GM19240 (cell line): ENCODE data around the gene N4BP3.

Source experiments
- DNase-seq: peaks from one replicate; pipeline ENCODE4 v3.0.0; 2011; ENCODE audit warnings: low spot score; ENCODE audit not compliant: insufficient read length

N4BP3 gene

DNA sequence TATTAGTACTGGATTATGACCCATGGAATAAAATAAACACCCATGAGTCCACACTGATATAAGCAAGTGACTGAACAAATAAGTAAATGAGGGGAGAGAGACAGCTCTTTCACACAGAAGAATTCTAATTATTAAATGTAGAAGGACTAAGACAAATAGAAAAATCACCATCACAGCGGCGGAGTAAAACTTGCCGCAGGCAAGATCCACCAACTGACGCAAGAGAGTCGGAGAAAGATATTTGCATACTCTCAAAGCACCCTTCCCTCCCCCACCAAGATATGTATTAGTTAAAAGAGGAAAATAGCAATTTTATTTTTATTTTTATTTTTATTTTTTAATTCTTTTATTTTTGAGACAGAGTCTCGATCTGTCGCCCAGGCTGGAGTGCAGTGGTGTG is 14.6 kb upstream of the N4BP3 start:
- no peak for DNase-seq

DNA sequence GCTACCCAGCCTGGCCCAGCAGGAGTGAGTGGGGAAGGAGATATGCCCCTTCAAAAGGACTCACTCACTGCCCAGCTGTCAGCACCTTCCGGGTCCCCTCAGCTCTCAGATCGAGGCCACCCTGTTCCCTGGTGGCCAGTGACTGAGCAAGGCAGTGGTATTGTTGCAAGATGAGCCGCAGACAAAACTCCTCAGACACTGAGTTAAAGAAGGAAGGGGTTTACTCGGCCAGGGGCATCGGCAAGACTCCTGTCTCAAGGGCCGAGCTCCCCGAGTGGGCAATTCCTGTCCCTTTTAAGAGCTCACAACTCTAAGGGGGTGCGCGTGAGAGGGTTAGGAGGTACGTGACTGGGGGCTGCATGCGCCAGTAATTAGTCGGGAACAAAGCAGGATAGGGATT is 9.7 kb upstream of the N4BP3 start:
- DNase-seq, result no peak

DNA sequence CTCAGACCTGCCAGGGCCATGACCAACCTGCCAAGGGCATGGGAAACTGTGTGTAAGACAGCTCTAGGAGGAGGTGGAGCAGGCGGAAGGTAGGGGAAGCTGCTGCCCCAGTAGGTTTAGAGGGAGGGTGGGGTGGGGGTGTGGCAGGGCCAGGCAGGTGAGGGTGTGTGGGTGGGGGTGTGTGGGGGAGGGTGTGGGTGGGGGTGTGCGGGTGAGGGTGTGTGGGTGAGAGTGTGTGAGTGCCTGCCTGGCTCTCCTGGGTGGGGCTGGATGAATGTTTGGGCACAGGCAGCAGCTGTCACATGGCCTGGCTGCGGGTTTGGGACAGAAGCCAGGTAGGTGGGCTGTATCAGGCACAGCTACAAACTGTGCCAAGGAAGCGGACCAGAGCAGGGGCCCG is 8.8 kb upstream of the N4BP3 start:
- no peak for DNase-seq

DNA sequence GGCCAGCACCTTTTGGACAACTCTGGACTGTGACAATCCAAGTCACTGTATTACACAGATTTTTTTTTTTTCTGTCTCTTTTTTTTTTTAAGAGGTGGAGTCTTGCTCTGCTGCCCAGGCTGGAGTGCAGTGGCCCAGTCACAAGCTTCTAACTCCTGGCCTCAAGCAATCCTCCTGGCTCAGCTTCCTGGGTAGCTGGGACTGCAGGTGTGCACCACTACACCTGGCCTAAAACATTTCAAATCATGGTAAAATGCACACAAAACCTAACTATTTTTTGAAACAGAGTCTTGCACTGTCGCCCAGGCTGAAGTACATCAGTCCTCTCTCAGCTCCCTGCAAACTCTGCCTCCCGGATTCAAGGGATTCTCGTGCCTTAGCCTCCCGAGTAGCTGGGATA is 7.2 kb upstream of the N4BP3 start:
- DNase-seq, result no peak

DNA sequence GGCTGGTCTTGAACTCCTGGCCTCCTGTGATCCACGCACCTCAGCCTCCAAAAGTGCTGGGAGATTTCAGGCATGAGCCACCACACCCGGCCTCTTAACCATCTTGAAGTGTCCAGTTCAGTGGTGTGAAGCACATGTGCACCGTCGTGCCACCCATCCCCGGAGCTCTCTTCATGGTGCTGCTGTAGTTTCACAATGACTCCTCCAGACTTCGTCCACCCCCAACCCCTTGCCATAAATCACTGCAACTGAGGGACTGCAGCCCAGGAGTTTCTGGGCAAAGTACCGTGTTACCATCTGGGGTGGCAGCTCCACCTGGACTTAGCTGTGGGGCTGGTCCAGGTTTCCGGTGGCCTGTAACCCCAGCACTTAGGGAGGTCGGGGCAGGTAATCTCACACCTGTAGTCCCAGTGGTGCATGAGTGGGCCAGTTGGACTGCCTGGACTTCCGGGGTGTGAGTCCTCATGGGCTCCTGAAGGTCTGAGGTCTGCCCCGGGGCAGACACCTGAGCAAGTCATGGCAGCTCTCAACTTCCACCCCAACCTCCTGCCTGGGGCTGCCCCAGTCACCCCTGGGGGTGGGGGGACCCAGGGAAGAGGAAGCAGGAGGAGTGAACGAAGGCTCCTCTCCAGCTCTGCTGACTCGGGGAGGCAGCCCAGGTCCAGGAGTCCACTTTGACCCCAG is 6.6 kb upstream of the N4BP3 start:
- DNase-seq, result no peak

DNA sequence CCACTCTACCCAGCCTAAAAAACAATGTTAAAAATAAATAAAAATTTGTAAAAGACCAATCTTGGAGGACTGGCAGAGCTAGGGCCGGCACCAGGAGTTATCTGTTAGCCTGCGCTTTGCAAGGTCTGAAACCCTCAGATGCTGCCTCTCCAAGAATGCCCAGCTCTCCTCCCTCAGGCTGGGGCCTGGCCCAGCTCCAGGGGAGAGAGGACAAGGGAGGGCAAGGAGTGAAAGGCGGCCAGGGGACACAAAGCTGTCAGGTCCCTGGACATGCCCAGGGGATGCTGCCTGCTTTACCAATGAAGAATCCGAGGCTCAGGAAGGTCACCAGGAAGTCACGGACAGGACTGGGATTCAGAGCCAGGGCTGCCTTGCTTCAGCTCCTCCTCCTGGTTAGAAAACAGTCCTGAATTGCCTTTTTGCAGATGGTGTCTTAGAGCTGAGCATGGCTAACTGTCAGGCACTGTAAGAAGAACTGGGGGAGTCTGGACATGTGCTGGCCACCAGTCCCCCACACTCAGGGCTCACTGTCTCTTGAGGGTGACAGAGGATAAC is 5.5 kb upstream of the N4BP3 start:
- DNase-seq, result no peak

DNA sequence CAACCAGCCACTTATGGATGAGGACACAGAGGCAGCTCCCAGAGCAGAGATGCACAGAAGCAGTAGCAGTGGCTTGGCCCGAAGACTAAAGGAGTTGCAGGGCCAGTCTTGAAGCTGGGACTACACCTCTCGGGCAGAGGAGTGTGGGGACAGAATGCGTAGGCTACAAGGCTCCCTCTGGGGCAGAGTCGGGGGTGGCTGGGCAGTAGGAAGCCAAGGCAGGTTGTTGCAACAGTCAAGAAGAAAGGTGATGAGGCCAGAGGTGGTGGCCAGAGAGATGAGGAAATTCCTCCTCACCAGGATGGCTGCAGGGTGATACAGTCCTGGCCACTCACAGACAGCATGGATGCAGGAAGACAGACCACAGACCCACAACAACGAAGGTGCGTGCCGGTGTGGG is 4.9 kb upstream of the N4BP3 start:
- DNase-seq, result no peak

DNA sequence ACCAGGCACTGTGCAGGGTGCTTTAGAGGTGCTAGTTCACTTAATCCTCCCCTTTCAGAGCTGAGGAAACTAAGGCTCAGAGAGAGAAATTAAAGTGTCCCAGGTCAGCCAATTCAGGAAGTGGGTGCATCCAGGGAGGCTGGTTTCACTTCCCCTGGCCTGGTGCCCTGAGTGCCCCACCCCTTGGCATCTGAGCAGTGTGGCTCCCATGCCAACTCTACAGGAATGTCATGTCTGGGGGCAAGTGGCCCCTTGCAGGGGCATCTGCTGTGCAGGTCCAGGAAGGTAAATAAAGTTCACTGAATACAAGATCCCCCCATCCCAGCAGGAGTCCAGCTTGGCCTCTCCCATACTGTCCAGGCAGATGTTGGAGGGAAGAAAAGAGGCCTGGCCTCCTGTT is 4.4 kb upstream of the N4BP3 start:
- DNase-seq, result no peak

DNA sequence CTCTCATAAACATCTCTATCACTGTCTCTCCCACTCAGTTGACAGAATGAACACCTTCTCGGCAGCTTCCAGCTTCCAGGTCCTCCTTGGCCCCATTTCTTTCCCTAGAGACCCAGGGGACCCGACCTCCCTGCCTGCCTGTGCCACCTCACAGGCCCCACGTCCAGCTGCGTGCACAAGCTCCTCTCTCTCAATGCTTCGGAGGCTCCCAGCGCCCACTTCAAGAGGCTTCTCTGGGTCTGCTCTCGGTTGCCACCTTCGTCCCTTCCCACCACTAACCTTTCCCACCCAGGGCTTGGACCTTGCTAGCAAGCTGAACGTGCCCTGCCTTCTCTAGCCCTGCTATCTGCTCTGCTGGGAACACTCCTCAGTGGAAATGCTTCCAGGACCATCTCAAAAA is 2.8 kb upstream of the N4BP3 start:
- no peak for DNase-seq

DNA sequence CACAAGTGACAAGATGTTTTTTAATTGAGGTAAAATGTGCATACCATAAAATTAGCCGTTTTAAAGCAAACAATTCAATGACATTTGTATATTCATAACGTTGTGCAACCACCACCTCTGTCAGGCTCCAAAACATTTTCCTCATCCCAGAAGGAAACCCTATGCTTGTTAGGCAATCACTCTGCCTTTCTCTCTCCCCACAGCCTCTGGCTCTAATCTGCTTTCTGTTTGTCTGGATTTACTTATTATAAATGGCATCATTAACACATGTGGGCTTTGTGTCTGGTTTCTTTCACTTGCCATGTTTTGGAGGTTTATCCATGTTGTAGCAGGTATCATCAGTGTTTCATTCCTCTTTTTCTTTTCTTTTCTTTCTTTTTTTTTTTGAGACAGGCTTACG is 1.4 kb upstream of the N4BP3 start:
- DNase-seq, result no peak

DNA sequence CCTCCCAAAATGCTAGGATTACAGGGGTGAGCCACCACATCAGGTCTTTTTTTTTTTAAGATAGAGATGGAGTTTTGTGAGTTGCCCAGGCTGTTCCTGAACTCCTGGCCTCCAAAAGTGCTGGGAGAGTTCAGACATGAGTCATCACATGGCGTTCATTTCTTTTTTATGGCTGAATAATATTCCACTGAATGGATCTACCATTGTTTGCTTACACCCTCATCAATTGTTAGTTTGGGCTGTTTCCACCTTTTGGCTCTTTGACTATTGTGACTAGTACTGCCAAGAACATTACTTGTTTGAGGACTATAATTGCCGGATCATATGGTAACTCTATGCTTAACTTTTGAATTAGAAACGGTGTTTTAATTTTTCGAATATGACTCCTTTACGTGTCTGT is 787 bp upstream of the N4BP3 start:
- DNase-seq, result no peak

DNA sequence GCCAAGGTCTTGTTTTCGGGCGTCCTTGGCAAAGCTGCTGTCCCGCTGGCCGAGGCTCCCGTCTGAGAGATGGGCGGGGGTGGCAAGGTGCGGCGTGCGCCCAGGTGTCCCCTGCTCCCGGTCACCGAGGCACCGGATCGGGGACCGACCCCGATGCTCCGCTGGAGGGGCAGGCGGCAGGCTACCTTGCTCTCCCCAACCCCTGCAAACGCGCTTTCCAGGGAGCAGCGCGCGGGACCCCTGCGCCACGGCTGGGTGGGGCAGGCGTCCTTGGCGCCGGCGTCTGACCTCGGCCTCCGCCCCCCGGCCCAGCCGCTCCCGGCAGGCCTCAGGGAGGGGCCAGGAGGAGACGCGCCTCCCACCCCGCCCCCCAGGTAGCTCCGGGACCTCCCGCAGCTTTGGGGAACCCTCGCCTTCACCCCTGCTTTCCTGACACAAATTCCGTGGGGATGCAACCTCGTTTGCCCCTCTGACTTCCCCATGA is 551 bp downstream of the N4BP3 start:
- DNase-seq, result no peak

DNA sequence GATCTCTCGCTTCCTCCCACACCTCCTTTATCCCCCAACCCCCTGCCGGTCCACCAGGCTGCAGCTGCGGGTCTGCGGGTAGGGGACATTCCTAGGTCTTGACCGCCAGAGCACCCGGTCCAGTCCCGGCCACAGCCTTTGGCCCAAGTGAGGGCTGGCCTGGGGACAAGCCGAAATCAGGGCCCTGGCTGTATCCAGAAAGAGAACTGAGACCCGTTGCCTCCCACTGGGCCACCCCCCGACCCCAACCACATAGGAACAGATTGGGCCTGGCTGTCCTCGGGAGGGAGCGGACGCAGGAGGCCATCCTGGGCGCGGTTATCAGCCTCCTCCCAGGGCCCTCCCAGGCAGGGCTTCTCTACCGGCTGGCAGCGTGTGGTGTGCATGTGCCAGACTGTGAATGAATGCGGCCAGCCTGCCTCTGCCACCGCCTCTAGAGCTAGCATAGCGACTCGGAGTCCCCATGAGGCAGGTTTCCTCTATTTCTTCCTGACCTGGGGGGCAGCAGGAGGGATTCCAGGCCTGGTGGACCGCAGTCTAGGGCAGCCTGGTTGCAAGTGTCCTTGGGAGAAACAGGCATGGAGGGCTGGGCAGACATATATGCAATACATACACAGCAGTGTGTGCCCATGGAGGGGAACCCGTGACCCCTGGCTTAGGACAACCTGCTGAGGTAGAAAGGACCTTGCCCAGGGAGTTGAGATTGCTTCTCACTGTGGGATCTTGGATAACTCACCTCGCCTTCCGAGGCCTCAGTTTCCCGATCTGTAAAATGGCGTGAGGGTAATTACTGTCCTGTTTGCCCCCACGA is 1.2 kb downstream of the N4BP3 start:
- DNase-seq, result no peak

DNA sequence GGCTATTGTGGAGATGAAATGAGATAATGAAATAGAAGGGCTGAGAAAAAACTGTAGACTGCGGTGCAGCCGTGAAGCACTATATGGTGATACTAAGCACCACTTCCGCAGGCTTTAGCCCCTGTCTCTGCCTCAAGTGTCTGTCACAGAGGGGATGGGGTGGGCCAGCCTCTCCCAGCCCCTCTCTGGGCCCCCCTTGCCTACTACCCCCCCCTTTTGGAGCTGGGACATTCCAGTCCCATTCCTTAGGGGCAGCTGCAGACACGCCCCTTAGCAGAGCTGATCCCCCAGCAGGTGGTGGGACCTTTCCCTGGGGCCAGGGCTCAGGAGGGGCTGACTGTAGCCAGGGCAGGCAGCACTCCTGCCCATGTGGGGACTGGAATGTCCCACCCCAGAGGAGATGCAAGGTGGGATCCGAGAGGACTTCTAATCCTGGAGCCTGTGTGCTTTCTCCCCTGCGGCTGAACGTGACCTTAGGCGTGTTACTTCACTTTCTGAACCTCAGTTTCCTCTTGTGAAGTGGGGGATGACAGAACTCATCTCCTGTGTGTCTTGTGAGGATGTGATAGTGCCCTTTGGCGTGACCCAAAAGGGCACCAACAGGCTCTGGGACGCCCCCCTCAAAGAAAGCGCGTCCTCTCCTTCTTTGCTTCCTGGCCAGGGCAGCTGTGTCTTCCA is 1.9 kb downstream of the N4BP3 start:
- no peak for DNase-seq

DNA sequence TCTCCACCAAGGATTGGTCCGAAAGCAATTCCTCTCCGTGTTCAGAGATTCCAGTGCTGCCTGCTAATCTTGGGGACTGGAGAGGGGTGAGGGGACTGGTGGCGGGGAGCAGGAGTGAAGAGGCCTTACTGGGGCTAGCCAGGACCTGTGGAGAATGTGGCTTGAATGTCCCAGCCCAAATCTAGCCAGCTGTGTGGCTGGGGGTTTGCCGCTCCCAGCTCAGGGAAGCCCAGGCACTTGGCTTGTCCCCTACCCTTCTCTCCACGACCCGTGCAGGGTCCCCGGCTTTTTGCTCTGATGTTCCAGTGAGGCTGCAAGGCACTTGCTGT is 2.4 kb downstream of the N4BP3 start:
- no peak for DNase-seq

DNA sequence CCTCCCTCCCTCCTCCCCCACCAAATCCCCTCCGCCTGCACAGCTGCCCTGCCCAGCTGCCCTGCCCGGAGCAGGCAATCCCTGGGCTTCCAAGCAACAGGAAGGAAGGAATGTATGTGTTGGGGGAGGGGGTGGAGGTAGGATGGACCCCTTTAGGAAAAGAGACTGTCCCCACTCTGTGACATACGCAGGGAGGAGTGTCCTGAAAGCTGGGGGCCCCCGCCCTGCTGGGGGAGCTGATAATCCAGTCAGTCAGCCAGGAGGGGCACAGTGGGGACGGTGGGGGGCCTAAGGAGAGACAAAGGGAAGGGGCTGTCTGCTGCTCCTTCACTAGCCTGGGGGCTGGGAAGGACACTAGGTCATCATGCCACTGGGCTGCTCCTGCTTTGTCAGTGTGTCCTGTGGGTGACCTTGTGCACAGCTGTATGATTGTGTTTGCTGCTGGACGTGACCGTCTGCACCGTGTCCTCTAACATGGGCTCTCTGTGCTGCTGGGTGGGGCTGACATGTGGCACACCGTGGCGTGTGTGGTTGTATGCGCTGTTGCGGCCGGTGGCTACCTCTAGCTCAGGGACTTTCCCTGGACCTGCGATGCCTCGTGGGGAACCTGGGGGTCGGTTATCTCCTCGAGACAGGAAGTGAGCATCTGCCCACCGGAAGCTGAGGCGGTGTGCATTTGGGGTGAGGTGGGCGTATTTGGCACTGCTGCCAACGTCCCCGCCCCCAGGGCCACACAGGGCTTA is 3.0 kb downstream of the N4BP3 start:
- no peak for DNase-seq

DNA sequence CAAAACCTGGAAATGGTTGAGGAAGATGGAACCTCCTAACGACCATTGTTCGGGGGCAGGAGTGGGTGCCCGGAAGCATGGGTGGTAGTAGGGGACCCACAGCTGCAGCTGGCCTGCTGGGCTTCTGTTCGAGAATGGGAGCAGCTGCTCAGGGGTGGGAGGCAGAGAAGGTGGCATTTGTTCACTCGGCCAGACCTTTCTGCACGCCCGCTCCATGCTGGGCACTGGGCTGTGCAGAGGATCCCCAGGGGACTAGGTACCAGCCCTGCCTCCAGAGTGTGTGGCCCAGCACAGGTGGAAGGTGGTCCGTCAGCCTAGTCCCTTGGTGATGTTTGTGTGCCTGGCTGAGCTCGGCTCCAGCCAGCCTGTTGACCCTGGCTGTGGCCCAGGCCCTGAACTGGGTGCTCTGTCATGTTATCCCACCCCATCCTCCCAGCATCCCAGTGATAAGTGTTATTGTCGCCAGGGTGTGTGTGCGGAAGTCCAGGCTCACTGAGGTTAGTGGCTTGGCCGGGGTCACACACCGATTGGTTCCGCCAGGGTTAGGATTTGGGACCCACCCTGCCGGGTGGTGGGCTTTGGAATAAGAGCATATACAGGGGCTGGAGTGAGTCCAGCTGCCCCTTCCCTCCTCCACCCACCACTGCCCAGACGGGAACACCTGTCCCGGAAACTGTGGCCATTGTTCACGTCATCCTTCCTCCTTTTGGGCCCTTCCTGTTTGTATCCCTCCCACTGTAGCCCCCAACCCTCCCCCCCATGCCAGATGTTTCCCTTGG is 4.8 kb downstream of the N4BP3 start:
- DNase-seq, result no peak

DNA sequence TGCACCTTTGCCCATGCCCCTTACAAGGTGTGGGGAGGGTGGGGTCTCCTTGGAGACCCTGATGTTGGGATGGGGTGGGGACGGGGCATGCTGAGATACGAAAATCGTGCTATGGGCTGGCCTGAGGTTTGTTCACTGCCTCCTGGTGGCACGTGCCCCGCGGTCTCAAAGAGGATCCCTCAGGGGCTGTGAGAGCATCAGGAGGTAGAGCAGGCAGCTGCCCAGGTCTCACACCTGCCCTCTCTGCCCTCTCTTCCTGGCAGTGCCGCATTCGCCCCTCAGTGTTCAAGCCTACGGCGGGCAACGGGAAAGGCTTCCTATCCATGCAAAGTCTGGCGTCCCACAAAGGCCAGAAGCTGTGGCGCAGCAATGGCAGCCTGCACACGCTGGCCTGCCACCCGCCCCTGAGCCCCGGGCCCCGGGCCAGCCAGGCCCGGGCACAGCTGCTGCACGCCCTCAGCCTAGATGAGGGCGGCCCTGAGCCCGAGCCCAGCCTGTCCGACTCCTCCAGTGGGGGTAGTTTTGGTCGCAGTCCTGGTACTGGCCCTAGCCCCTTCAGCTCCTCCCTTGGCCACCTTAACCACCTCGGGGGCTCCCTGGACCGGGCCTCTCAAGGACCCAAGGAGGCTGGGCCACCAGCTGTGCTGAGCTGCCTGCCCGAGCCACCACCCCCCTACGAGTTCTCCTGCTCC is 6.7 kb downstream of the N4BP3 start:
- DNase-seq, result no peak

DNA sequence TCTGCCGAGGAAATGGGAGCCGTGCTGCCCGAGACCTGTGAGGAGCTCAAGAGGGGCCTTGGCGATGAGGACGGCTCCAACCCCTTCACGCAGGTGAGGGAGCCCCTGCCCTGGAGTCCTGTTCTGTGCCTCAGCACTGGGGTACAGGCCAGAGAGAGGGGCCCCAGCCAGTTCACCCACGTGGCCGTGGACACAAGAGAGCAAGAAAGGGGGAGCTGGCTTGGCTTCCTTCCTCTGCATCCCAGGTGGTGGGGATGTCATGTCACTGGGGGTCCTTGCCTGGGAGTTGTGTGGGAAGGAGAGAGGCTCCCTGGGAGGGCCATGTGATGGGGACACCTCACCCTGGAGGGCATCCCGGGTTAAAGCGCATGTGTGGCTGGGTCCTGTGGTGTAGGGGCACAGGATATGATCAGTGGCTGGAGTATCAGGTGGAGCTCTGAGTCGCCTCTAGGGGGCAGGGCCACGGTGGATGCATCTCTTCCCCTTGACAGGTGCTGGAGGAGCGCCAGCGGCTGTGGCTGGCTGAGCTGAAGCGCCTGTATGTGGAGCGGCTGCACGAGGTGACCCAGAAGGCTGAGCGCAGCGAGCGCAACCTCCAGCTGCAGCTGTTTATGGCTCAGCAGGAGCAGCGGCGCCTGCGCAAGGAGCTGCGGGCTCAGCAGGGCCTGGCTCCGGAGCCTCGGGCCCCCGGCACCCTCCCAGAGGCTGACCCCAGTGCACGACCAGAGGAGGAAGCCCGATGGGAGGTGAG is 7.5 kb downstream of the N4BP3 start:
- peak; percentile 73 for DNase-seq
